Esophagus muscularis mucosa (tissue), 4 donors: ENCODE measurements around the gene RDH16.
"Not testable (repeated sequence)": the region's sequence is repeated elsewhere in the genome, so short reads cannot be mapped to it uniquely, and the experiment has no call there.

Source experiments
- EP300 ChIP-seq: sonication (generic); formaldehyde crosslinking; IDR thresholded peaks from one replicate; pipeline ENCODE4 v1.6.1; 2017; ENCODE audit warnings: antibody characterized with exemption
- POLR2A ChIP-seq: fragments of 450-650 bp; IDR thresholded peaks from one replicate; pipeline ENCODE4 v1.6.1; 2017; ENCODE audit warnings: antibody characterized with exemption, moderate library complexity, mild to moderate bottlenecking, low read depth
- POLR2AphosphoS5 ChIP-seq, 2 donors: sonication (generic); formaldehyde crosslinking; IDR thresholded peaks; one replicate each; pipeline ENCODE4 v1.6.1; 2017; ENCODE audit warnings: antibody characterized with exemption in 2 of 2
- TF ChIP-seq, protein P1 (sequence below), 3 experiments: fragments of 200-600 bp in 2 of 3; fragments of 450-650 bp in 1 of 3; sonication (generic) in 2 of 3; IDR thresholded peaks; one replicate each; pipeline ENCODE4 v1.5.1; 2017 to 2019; ENCODE audit warnings: antibody characterized with exemption in 3 of 3, mild to moderate bottlenecking in 2 of 3, moderate library complexity in 1 of 3

DNA sequence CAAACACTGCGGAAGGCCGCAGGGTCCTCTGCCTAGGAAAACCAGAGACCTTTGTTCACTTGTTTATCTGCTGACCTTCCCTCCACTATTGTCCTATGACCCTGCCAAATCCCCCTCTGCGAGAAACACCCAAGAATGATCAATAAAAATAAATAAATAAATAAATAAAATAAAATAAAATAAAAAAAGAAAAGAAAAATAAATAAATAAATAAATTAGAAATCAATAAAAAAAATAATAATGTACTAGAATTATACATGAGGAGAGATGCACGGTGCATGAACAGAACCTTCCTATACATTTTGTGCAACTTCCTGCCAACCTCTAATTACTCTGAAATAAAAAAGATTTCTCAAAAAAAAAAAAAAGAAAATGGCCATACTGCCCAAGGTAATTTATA is 7.7 kb upstream of the RDH16 start:
- TF ChIP-seq POLR2AphosphoS5 (IDR thresholded peaks at IDR 0.05); POLR2A; EP300: not testable (repeated sequence)
- TF ChIP-seq, protein P1, sequence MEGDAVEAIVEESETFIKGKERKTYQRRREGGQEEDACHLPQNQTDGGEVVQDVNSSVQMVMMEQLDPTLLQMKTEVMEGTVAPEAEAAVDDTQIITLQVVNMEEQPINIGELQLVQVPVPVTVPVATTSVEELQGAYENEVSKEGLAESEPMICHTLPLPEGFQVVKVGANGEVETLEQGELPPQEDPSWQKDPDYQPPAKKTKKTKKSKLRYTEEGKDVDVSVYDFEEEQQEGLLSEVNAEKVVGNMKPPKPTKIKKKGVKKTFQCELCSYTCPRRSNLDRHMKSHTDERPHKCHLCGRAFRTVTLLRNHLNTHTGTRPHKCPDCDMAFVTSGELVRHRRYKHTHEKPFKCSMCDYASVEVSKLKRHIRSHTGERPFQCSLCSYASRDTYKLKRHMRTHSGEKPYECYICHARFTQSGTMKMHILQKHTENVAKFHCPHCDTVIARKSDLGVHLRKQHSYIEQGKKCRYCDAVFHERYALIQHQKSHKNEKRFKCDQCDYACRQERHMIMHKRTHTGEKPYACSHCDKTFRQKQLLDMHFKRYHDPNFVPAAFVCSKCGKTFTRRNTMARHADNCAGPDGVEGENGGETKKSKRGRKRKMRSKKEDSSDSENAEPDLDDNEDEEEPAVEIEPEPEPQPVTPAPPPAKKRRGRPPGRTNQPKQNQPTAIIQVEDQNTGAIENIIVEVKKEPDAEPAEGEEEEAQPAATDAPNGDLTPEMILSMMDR (IDR thresholded peaks at IDR 0.05): not testable (repeated sequence)
